T-cell (primary cell): ENCODE data around the gene COL23A1. TPM values are rescaled to one million over a fixed set of nuclear protein-coding genes. Genes with fewer than 3 reads are reported as not detected.

ENCODE experiments used
- ATAC-seq, 4 experiments: fragments of 200-7000 bp in 3 of 4; fragments of 150-1000 bp in 1 of 4; cut with Tn5 transposase; replicated peaks in 1 of 4; 1 replicate in 3 of 4; 2 replicates in 1 of 4; pipeline ENCODE4 v1.10.0; 2021; ENCODE audit warnings: moderate library complexity in 3 of 4, mild to moderate bottlenecking in 2 of 4, moderate number of reproducible peaks in 1 of 4
- CTCF ChIA-PET, 2 donors: fragments of 300-600 bp; sonication (Branson Sonifier 250); formaldehyde crosslinking; loops; one replicate each; lab custom pipeline; 2022; ENCODE audit warnings: antibody characterized with exemption in 2 of 2; lab: Charles Lee
- POLR2A ChIA-PET, 2 donors: fragments of 300-600 bp; sonication (Branson Sonifier 250); formaldehyde crosslinking; loops; one replicate each; lab custom pipeline; 2022; ENCODE audit warnings: antibody characterized with exemption in 2 of 2; lab: Charles Lee
- DNase-seq, 35 experiments: peaks; one replicate each; pipeline versions ENCODE4 v3.0.0 to v3.0.0-alpha.2; 2013 to 2023
- H3K27ac ChIP-seq: one replicate; pipeline ENCODE4 v1.5.1; 2013; ENCODE audit warnings: low read length
- H3K27me3 ChIP-seq, 2 experiments: replicated peaks in 1 of 2; 1 replicate in 1 of 2; 2 replicates in 1 of 2; pipeline versions ENCODE4 v1.6.1 to v1.7.0; 2013; ENCODE audit warnings: low read length in 1 of 2, mixed read lengths in 1 of 2; ENCODE audit not compliant: control insufficient read depth in 2 of 2, insufficient read depth in 2 of 2; ENCODE audit errors: extremely low read depth in 1 of 2
- H3K36me3 ChIP-seq, 2 donors: 1 replicate in 1 of 2; 2 replicates in 1 of 2; pipeline versions ENCODE4 v1.6.1 to v1.7.0; 2013; ENCODE audit warnings: low read length in 1 of 2; ENCODE audit not compliant: control insufficient read depth in 2 of 2, insufficient read depth in 1 of 2; ENCODE audit errors: extremely low read depth in 1 of 2
- H3K4me1 ChIP-seq, 2 experiments: 1 replicate in 1 of 2; 2 replicates in 1 of 2; pipeline versions ENCODE4 v1.6.1 to v1.7.0; 2013; ENCODE audit warnings: low read length in 2 of 2, mixed read lengths in 1 of 2; ENCODE audit not compliant: insufficient read depth in 2 of 2, control insufficient read depth in 1 of 2; ENCODE audit errors: extremely low read depth in 1 of 2
- H3K4me3 ChIP-seq, 2 donors: 1 replicate in 1 of 2; 2 replicates in 1 of 2; pipeline versions ENCODE4 v1.5.1 to v1.7.0; 2013; ENCODE audit warnings: mild to moderate bottlenecking in 2 of 2, low read length in 1 of 2, moderate library complexity in 1 of 2; ENCODE audit not compliant: control insufficient read depth in 1 of 2; ENCODE audit errors: extremely low read depth in 1 of 2
- H3K9me3 ChIP-seq: 2 replicates; pipeline ENCODE4 v1.7.0; 2013
- H3K27ac Mint-ChIP-seq, 2 donors: one replicate each; pipeline ENCODE4 v1.8.0; 2020 to 2021; ENCODE audit warnings: mild to moderate bottlenecking in 2 of 2, mixed read lengths in 2 of 2
- H3K27me3 Mint-ChIP-seq, 2 donors: one replicate each; pipeline ENCODE4 v1.8.0; 2021 to 2022; ENCODE audit warnings: mixed read lengths in 2 of 2
- H3K36me3 Mint-ChIP-seq: one replicate; pipeline ENCODE4 v1.8.0; 2021; ENCODE audit warnings: mixed read lengths
- H3K4me1 Mint-ChIP-seq, 3 donors: one replicate each; pipeline ENCODE4 v1.8.0; 2020 to 2022; ENCODE audit warnings: mixed read lengths in 3 of 3, mild to moderate bottlenecking in 1 of 3
- H3K4me3 Mint-ChIP-seq, 3 donors: one replicate each; pipeline ENCODE4 v1.8.0; 2020 to 2022; ENCODE audit warnings: mild to moderate bottlenecking in 3 of 3, mixed read lengths in 3 of 3, moderate library complexity in 3 of 3
- H3K9me3 Mint-ChIP-seq, 3 donors: one replicate each; pipeline ENCODE4 v1.8.0; 2020 to 2022; ENCODE audit warnings: mixed read lengths in 3 of 3
- WGBS: methylation state at CpG from one replicate; pipeline ENCODE4 v1.1.5; 2013; ENCODE audit warnings: missing lambda C conversion rate; ENCODE audit not compliant: insufficient coverage; 5-methylcytosine and 5-hydroxymethylcytosine counted together
- total RNA-seq, 35 experiments: library from RNA in 6 of 35; stranded (reverse) in 6 of 35; fragments of 120-200 nt in 1 of 35; gene quantifications; one replicate each; pipeline versions ENCODE4 v1.2.1 to v1.2.4 and lab custom pipeline; 2013 to 2026

Gene COL23A1
- total RNA-seq, 5 donors from 2014 or later (not counting 1 experiment from before 2014, with no cell fraction given): 0.07 to 0.13 TPM; not detected in 3

DNA sequence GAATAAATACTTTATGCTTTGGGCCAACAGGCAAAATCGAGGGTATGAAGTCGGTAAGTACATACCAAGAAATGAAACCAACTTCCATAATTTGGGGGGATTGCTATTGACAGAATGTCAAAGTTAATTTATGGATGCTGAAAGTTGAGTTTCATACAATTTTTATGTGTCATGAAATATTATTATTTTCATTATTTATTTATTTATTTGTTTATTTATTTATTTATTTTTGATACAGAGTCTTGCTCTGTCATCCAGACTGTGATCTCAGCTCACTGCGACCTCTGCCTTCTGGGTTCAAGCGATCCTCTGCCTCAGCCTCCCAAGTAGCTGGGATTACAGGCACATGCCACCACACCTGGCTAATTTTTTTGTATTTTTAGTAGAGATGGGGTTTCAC, 398.5 kb downstream of the COL23A1 start:
- H3K9me3 ChIP-seq: no peaks in the 10 kb centered on the region
- DNase-seq: no peak
- no CpG with 5 or more reads among the region's 4 CpGs for WGBS
- no peaks in the 10 kb centered on the region for H3K36me3 Mint-ChIP-seq
- ChIA-PET POLR2A (interaction anchor here in 1 of 2 donors (0.6 kb wide), 1 partner anchor 19 kb away, joined by 4 read pairs; no protein-coding TSS in a partner anchor), CTCF (interaction anchor here in 1 of 2 donors (0.5 kb wide), 1 partner anchor 90 kb away, joined by 3 read pairs; no protein-coding TSS in a partner anchor)
- H3K27ac Mint-ChIP-seq: no peak overlapping the region
- no peak overlapping the region for H3K4me3 ChIP-seq
- no peaks in the 10 kb centered on the region for H3K36me3 ChIP-seq
- H3K4me3 Mint-ChIP-seq: no peak overlapping the region
- peaks cover 12 to 29% of the 10 kb centered on the region in 2 donors for H3K27me3 Mint-ChIP-seq
- ATAC-seq: no peak
- peaks cover 6 to 20% of the 10 kb centered on the region in 2 experiments for H3K4me1 ChIP-seq
- H3K4me1 Mint-ChIP-seq: peaks cover 14 to 18% (median 16%) of the 10 kb centered on the region in 3 donors
- no peak overlapping the region for H3K27ac ChIP-seq
- H3K9me3 Mint-ChIP-seq: no peaks in the 10 kb centered on the region
- H3K27me3 ChIP-seq: peaks cover 0 to 32% of the 10 kb centered on the region in 2 experiments

- Histone ChIP-seq H3K4me1 (peaks cover 5 to 17% of the 10 kb centered on the region in 2 experiments), H3K27ac (no peak overlapping the region), H3K27me3 (peaks cover 0 to 26% of the 10 kb centered on the region in 2 experiments), H3K4me3 (no peak overlapping the region), H3K36me3 (no peaks in the 10 kb centered on the region), H3K9me3 (no peaks in the 10 kb centered on the region)
- peaks cover 13 to 18% (median 16%) of the 10 kb centered on the region in 3 donors for H3K4me1 Mint-ChIP-seq
- CTCF ChIA-PET: no interaction called here
- H3K27me3 Mint-ChIP-seq: peaks cover 11 to 24% of the 10 kb centered on the region in 2 donors
- WGBS: 50% methylated on average over 2 of the region's 2 CpGs
- no peaks in the 10 kb centered on the region for H3K9me3 Mint-ChIP-seq
- ATAC-seq (no peak), DNase-seq (no peak)
- no peak overlapping the region for H3K27ac Mint-ChIP-seq
- POLR2A ChIA-PET: no interaction called here
- H3K36me3 Mint-ChIP-seq: no peaks in the 10 kb centered on the region
- no peak overlapping the region for H3K4me3 Mint-ChIP-seq
Observed at GRCh38 chr5:178189433-178189832, 400.8 kb downstream of the COL23A1 start.

Other genes starting within 250 kb of the COL23A1 start
- 10 to 100 TPM; 83.2 to 93.5 (median 86.5) TPM for gene CLK4, start 36.7 kb upstream of the COL23A1 start, total RNA-seq
- 10 to 100 TPM; 10.9 to 20.4 (median 17.3) TPM for gene ZNF354A, start 140.3 kb upstream of the COL23A1 start, total RNA-seq